GM21723 (cell line): Measurements from ENCODE around the gene LIPC.

Experiments used
- ATAC-seq: cut with Tn5 transposase; IDR thresholded peaks from one replicate; pipeline ENCODE4 v1.9.1; 2021; ENCODE audit warnings: mild to moderate bottlenecking, moderate library complexity; ENCODE audit not compliant: unreplicated experiment

The LIPC gene

DNA sequence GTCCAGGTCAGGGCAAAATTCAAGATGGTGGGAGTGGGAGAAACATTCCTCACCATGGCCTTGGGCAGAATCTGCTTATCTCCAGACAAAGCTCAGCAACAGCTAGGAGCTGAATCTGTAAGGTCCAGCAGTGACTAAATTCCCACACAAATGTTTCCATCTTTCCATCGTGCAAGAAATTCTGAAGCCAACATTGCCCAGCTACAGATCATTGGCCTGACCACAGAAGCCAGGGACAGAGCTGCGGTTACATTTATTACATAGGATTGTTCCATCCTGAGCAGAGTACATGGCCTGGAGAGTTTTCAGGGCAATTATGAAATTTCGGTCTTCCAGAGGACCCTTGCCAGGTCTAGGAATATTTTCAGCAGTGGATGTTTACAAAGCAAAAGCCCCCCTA, 100.3 kb downstream of the LIPC start:
- no peak for ATAC-seq

DNA sequence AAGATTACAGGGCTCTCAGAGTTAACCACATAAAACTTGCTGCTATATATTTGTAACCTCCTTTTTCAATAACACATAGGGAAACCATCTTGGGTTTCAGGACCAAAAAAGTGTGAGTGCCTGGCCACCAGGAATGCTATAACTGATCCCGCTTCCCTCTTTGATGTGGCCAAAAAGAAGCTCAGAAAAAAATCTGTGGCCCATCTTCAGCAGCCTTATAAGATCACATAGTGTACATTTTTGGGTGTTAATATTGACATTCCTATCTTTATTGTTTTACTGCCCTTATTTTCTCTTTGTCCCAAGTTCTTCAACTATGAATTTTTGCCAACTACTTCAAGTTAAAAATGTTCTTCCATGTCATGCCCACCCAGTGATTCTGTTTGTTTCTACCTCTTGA, 102.8 kb downstream of the LIPC start:
- ATAC-seq, result no peak

DNA sequence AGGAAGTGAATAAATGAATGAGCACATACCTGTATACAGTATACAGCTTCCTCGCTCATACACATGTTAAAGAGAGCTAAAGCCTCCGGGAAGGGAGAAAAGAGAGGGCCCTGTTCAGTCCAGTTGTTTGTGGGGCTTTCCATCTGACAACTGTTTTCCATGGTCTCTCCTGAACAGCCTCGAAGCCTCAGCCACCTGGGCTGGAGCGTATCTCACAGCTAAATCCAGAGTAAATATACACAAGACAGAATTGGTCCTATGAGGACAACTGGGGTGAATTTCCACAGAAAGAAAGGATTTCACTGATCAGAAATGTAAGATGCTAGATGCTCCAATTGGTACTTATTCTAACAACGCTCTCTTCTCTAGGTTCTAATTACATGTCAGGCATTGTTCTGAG, 103.5 kb downstream of the LIPC start:
- ATAC-seq, result no peak

DNA sequence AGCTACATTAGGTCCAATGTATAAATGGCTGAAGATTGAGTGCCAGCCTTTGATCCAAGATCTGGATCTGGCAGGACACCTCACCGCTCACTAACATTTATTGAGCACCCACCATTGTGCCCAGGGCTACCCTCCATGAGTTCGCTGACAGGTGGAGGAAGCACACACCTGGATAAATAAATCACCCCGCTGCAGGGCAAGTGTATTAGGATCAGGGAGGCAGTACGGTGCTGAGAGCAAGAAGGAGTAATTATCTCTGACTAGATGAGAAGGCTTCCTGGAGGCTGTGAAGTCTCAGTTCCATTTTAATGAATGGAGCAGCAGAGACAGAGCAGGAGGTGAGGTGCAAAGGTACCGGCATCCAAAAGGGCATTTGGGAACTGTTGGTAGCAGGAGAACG, 104.1 kb downstream of the LIPC start:
- ATAC-seq, result no peak

DNA sequence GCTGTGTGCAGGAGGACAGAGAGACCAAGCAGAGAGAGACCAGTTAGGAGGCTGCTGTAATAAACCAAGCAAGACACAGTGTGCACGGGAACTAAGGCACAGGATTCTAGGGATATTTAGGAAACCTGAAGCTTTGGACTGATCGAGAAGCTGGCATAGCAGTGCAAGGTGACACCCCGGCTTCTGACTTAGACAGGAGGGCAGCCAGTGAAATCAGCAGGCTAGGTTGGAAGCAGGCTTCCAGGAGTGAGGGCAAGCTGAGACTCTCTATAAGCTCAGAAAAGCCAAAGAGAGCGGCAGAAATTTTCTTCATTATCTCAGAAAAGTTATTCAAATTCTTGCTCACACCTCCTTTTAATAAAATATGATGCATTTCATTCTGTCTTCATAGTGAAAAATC, 104.6 kb downstream of the LIPC start:
- ATAC-seq, result no peak

DNA sequence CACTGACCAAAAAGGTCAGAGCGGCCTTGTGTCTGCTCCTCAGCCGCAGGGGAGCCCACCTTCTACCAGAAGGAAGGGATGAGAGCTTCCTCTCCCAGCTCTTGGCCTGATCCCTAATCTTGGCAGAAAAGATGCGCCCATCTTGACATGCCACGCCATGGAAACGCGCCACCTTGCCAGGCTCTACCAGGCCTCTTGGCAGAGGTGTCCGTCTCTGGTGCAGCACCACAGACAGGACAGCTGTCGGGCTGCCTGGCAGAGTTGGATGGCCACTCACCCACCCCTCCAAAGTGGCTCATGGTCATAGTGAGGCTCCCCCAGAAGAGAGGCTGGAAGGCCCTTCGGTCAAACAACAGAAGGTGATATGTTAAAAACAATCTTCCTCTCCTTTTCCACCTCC, 105.2 kb downstream of the LIPC start:
- ATAC-seq, result no peak

DNA sequence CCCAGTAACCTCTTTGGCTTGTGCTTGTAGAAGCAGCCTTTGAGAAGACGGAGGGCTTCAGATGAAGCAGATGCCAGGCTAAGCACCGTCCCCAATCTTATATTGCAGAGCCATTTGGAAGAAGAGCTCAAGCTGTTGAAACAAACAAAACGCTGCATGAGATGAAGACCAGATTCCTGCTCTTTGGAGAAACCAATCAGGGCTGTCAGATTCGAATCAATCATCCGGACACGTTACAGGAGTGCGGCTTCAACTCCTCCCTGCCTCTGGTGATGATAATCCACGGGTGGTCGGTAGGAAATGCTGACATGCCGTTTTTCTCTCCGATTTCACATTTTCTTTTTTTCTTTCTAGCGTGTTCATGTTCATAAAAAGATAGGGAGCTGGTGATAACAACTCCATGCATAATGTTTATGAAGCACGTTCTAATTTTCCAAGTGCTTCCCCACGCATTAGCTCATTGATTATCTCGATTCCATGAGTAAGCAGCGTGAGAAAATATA, 106.5 kb downstream of the LIPC start:
- ATAC-seq, result no peak

DNA sequence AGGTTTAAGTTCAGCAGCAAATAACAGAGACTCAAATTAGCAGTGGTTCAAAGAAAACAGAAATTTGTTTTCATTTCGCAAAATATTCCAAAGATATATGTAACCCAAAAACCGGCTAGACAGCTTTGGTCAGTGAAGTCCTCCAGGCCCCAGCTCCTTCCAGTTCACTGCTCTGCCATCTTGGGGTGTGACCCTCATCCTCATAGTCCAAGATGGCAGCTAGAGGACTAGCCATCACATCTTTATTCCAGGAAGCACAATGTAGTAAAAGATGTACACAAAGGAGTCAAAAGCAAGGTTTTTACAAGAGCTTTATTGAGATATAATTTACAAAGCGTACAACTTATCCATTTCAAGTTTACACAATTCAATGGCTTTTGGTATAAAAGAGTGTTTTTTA, 107.1 kb downstream of the LIPC start:
- no peak for ATAC-seq

DNA sequence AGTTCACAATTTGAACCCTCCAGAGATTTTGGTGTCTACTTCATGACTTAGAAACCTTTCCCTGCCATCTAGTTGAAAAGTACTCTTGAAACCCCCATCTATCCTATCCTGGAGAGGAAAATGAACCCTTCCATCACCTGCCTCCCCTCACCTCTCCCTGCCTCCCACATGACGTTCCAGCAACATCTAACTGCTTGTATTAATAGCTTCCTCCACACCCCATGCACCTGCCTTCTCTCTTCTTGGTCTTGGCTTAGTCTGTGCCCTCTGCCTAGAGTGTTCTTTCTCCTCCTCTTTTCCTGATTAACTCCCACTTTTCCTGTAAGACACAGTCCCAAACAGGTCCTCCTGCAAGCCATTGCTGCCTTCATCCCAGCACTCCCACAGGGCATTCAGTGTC, 107.8 kb downstream of the LIPC start:
- ATAC-seq, result no peak

DNA sequence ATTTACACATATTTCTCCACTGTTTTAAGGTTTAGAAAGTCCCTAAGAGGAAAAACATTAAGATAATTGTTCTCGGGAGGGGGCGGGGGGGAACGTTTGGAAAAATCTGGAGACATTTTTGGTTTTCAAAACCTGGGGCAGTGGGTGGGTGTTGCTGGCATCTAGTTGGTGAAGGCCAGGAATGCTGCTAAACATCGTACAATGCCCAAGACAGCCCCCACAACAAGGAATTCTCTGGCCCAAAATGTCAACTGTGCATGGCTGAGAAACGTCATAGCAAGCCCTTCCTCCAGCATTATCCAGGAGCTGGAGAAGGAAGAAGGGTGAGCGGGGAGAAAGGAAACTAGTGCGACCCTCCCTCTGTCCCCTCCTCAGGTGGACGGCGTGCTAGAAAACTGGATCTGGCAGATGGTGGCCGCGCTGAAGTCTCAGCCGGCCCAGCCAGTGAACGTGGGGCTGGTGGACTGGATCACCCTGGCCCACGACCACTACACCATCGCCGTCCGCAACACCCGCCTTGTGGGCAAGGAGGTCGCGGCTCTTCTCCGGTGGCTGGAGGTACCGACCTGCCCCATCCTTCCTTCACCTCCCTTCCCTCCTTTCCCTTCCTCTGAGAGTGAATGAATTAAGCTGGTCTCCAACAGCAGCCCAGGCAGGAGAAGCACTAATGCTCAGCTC, 109.8 kb downstream of the LIPC start:
- ATAC-seq, result no peak

DNA sequence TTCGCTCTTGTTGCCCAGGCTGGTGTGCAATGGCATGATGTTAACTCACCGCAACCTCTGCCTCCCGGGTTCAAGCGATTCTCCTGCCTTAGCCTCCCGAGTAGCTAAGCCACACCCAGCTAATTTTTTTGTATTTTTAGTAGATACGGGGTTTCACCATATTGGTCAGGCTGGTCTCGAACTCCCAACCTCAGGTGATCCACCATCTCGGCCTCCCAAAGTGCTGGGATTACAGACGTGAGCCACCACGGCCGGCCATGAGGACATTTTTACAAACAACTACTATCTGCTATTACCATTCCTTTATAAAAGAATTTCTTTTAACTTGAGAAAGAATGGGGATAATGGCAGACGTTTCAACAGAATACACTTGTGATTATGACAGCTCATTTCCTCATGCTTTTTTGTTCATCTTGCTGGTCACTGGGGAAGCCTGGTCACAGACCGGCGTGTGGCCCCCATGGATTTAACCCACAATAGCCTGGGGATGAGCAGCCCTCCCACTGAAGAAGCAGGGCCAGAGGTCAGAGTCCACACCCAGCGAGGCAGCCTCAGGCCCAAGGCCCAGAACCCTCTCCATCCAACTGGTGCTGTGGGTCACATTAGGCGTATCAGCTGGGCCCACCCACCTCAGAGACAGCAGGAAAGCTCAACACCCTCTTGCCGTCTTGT, 112.0 kb downstream of the LIPC start:
- no peak for ATAC-seq

DNA sequence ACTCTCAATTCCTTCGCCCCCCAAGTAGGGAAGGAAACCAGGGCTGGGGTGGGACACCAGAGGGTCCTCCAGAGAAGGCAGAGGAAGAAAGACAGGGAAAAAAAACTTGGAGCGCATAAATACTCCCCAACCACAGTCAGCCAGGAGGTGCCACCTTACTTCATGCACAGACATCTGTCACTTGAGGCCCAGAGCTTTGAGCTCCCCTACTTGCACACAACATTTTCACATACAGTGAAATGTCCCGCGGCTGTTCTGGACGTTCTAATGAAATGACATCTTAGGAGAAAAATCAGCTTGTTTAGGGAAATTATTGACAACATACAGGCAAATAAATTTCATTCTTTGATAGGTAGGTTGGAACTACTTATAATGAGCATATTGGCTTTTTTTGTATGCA, 113.0 kb downstream of the LIPC start:
- ATAC-seq, result no peak

DNA sequence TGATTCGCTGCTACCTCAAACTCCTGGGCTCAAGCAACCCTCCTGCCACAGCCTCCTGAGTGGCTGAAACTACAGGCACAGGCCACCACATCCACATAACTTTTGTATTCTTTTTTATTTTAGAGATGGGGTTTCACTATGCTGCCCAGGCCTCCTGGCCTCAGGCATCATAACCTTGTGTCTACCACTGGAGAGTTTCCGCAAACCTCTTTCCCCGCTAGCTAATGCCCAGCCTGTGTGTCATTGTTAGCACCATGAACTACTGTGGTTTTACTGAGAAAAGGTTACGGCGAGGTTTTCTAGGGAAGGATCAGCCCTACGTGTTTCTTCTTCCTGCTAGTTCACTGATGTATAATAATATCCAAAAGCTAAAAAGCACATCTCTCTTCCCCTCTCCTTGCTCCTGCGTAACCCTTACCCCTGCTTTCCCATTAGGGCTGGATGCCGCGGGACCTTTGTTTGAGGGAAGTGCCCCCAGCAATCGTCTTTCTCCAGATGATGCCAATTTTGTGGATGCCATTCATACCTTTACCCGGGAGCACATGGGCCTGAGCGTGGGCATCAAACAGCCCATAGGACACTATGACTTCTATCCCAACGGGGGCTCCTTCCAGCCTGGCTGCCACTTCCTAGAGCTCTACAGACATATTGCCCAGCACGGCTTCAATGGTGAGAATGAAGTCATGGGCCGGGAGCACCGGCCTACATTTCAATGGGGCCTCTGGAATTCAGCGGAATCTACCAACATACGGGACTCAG, 113.7 kb downstream of the LIPC start:
- ATAC-seq, result no peak

DNA sequence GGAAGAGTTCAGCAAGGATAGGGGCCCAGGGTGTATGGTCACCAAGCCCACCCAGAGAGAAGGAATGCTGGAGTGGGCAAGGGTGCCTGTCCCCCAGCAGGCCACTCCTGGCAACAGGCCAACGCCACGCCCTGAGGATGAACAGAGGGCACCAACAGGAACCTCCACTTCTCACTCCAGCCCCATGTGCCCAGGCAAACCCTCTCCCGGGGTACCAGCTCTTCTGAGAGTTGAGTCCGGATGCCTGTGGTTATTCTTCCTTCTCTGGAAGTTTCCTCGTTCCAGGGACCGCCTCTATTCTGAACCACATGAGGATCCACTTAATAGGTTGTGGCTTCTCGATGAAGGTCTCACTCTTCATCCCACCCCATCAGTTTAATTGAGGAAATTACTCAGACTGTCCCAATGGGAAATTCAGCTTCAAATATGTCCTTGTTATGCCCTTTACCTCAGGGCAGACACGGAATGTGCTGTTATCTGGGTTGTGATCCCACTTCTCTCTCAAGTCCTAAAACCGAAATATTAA, 114.3 kb downstream of the LIPC start:
- no peak for ATAC-seq

DNA sequence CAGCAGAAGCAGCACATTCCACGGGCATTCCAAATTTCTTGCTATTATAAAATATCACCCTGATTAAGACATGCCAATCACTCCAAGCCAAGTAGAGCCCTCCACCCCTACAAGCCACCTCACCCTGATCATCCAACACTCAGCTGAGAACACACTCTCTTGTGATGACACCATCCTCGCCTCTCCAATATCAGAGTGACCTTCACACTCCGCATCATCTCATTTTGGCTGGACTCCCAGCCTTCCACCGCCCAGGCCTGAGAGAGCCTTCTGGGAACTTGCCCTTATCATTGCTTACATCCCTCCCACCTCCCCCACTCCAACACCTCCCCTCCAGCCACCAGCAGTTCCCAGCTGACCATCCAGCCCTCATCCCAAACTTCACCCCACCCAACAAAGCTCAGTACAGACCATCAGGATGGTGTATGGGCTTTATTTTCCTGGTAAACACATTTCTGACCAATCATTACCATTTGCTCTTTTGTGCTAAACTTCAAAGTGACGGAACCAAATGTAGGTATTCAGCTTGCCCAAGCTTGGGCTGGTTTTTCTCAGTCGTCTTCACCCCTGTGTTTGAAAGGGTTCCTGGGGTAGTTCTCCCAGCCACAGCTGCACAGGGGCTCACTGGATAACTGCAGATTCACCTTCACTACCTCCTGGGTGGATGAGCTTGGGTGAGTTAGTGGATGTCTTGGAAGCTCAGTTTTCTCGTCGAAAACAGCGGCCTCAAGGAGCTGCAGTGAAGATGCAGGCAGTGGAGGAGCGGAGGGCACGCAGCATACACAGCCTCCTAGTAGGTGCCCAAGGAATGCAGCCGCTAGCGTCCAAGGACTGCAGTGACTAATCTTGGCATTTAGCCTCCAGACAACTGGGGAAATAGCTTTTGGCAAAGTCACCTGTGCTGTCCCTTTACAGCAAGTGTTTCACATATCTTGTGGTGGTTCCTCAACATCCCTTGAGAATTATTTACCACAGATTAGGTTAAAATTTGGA, 115.1 kb downstream of the LIPC start:
- no peak for ATAC-seq

DNA sequence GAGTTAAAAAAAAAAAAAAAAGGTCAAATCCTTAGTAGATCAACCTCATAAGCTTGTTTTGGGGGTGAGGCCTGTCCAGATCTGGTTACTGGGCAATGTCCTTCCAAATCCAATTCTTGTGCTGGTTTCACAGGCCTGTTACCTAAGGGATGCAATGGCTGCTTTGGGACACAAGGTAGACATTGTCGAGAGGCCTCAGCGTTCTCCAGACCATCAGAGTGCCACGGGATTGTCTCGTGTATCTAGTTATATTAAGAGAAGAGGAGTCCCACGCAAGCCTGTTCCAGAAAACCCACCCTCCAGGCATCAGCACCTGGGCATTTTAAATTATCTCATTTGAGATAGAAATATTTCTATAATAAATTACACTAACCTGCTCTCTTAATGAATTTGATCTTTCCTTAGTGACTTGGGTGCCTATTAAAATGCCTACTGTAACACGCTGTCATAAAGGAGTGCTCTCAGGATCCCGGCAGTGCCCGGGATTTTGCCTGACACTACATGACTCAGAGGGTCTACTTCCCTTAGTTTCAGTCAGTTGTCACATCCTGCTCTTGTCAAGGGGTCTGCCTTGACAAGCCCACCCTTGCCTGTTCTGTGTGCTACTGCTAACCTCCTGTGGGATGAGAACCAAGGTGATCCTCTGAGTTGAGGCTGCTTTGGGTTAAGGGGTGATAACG, 116.0 kb downstream of the LIPC start:
- ATAC-seq, result no peak

DNA sequence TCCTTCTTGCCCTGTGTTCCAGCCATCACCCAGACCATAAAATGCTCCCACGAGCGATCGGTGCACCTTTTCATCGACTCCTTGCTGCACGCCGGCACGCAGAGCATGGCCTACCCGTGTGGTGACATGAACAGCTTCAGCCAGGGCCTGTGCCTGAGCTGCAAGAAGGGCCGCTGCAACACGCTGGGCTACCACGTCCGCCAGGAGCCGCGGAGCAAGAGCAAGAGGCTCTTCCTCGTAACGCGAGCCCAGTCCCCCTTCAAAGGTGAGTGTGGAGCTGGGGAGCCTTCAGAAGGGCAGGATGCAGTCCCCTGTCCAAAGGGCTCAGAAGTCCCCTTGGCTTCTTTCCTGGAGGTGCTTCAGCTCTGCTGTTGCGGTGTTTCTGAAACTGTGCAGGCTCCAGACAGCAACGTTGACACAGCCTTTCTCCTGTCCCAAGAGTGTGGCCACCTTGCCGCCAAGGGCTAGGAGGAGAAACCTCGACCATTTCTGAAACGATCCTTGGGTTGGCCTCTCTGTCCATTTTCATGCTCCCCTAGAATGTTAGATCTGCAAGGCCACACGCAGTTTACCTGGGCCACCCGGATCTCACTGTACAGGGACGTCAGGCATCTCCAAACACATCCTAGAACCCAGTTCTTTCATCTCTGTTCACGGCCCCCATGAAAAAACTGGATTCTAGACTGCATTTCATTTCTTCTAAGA, 116.7 kb downstream of the LIPC start:
- ATAC-seq, result no peak

DNA sequence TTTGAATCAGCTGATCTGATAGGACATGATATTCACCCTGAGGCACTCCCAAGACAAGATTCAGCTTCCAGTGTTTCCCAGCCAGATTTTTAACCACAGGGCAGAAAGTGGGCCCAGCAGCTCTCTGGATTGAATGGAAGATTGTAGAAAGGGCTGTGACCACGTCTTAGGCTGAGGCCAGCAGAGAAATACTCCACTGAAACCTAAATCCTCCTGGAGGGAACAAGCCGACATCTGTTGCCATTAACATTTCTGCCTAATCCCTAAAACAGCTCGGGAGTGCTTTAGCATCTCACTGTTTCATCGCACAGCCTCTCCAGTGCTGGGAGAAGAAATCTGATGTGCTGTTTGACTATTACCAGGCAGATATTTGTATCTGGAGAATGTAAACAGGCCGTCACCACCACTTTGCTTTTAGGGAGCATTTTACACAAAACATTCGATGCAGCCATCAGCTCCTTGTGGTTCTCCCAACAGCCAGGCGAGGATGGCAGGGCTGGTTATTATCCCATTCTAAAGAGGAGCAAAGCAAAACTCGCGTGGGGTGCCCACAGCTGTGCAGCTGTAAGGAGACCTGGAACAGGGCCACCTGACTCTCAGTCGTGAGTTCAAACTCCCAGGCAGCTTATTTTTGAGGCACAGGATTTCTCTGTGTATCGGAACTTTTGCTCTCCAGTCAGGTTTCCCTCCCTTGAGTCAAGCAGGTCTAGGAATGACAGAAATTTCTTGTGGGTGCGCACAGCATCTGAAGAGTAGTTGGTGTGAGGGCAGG, 117.4 kb downstream of the LIPC start:
- no peak for ATAC-seq

DNA sequence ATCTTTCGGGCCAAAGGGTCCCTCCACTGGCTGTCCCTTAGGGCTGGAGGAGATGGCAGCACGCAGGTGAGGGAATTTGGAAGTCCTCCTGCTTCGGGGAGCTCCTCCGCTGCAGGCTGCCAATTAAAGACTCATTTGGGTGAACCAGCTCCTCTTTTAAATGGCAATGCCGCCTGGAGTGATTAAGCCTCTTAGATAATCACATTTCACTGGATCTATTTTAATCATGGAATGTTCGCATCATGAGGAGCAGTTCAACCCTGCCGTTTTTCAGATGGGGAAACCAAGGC, 117.9 kb downstream of the LIPC start:
- no peak for ATAC-seq
